Stimulated activated naive CD8-positive, alpha-beta T cell treated with anti-CD3 and anti-CD28 coated beads, Interleukin-15, Interleukin-2, amounts not matched to agents 100 U/mL and 50 U/mL, for 24 hours (primary cell): Measurements from ENCODE around the gene CELSR1.
A peak's percentile ranks its signal among the peaks of the same experiment; 100 is the strongest.

Experiments
- ATAC-seq: fragments of 150-1000 bp; cut with Tn5 transposase; one replicate; pipeline ENCODE4 v1.10.0; 2021
- DNase-seq: peaks from one replicate; pipeline ENCODE4 v3.0.0; 2021

The CELSR1 gene

DNA sequence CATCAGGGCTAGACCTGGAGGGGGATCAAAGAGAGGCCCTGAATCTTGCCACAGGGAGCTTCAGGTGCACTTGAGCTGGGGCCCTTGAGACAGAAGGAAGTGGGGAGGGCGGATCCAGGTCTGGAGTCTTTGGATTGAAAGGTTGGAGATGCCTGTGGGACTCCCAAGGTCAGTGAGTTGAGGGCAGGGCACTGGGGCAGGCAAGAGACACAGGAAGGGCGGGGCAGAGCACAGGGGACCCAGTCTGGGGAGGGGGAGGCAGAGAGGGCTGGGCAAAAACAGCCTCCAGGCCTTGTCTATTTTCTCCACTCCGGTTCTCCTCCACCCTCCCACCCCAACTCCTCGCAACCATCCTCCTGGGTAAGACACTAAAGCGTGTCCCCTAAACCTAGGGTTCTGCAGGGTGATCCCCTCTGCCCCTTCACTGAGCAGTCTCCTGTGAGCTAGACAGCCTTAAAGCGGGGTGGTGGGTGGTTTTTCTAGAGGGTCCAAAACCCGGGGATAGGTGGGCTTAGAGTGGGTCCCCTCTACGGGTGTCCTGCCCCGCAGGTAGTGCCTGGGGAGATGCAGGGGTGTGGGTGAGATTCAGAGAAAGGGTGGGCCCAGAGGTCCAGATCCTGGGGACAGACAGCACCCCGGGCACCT, 38.6 kb upstream of the CELSR1 start:
- DNase-seq (no peak), ATAC-seq (no peak)

DNA sequence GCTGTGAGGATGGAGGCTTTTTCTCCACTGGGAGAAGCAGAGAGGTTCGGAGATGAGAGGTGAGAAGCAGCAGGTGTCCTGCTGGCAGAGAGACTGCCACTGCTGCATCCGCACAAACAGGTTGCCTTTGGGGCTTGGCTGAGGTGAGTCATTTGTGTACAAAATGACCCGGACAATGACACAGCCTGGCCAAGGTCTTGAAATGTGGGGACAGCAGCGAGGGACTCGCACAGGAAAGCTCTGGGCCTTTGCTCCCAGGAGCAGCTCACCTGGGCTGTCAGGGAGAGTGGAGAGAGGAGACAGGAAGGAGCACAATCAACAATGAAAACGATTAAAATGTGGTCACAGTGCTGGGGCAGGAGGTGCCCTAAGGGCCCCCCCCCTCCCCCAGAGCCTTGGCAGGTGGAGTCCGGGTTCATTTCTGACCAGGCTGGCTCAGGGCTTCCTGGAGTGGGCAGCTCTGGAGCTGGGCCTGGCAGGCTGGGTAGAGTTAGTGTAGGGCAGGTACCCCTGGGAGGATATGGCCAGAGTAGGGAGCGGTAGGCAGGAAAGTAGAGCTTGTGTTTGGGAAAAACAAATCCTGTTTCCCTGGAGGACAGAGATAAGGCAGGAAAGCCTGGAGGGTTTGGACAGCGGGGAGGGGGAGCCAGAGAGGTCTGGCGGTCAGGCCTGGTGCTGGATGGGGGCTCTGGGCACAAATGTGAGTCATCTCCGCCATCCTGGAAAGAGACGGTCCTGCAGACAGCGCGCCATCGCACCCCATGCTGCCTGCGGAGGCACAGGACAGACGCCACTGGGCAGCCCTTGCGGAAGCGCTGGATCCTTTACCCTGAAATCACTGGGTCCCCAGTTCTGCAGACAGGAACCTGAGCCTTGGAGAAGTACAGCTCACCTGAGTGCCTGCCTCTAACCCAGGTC, 37.8 kb upstream of the CELSR1 start:
- DNase-seq (no peak), ATAC-seq (no peak)

GRCh38 chr22:46574438-46574992, 37.1 kb upstream of the CELSR1 start:
- DNase-seq: no peak
- ATAC-seq: no peak

DNA sequence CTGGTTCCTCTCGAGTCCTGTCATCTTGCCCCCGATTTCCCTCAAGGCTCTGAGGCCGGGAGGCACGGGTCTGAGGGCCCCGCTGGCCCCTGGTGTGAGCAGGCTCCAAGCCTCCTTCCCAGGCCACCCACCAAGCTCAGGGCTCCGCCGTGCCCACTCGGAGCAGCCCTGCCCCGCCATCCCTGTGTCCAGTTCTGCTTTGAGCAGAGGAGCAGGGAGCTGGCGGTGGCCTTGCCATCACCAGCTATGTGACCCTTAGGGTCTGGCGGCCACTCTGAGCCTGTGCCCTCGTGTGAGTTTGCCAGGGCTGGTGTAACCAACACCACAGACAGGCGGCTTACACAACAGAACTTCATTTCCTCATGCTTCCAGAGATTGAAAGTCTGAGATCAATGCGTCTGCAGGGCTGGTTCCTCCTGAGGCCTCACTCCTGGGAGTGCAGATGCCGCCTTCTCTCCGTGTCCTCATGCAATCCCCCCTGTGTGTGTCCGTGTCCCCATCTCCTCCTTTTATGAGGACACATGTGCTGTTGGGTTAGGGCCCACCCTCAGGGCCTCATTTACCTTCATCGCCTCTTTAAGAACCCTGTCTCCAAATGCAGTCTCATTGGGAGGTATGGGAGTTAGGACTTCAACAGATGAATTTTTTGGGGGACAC, 36.5 kb upstream of the CELSR1 start:
- ATAC-seq: no peak
- DNase-seq: no peak

DNA sequence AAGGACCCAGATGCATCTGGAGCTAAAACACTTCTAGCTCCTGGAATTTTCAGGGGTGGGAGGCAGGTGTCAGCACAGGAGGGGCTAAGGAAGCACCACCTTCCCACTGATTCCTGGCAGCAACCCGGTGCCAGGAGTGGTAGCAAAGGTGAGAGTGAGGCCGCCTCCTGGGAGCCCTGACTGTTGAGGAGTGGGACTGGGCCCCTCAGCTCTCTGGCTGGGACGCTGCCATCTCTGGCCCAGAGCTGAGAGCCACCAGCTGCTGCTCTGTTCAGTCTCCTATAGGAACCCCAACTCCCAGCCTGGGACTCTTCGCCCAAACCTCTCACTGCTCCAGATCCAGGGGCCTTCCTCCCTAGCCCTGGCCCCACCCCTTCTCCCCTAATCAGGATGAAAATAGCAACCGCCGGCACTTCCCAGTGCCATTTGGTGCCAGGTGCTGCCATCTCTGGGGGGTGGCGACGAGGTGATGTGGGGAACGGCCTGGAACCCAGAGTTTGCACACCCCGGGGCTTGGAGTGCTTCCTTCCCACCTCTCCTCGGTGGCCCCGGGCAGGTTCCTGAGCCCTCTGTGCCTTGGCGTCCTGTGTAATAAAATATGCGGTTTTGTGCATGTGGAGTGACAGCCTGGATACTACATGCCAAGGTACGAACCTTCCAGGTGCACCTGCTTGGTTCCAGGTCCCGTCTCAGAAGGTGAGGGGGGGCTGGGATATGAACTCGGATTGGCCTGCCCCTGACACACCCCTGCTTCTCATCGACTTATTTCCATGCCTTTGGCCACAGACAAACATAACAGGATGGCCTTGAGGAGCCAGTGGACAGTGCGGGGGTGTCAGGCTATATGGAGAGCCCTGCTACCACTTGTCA, 35.7 kb upstream of the CELSR1 start:
- no peak for ATAC-seq
- no peak for DNase-seq

- ATAC-seq: no peak
- DNase-seq: no peak
These were observed 34.3 kb upstream of the CELSR1 start for GRCh38 chr22:46571642-46572250.

GRCh38 chr22:46569848-46570695, 32.7 kb upstream of the CELSR1 start:
- ATAC-seq: no peak
- no peak for DNase-seq

GRCh38 chr22:46569055-46569847, 31.8 kb upstream of the CELSR1 start:
- no peak for ATAC-seq
- no peak for DNase-seq

DNA sequence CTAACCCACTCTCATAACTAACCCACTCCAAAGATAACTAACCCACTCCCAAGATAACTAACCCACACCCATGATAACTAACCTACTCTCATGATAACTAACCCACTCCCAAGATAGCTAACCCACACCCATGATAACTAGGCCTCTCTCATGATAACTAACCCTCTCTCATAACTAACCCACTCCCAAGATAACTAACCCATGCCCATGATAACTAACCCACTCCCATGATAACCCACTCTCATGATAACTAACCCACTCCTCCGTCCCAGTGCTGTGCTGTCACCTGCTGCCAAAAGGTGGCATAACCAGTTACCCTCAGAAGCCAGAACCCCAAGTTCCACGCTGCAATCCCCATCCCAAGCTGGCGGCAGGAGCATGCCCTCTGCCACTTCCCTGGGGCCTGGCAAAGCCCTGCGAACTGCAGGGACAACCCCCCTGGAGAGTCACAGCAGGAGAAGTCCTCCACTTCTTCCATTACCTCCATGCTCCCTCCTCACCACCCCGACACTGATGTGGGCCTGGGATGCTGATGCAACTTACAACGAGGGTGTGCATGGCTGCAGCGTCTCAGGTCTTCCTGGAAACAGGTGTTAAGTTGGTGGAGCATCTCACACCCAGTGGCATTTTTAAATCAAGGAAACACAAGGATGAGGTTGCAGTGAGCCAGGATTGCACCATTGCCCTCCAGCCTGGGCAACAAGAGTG, 30.8 kb upstream of the CELSR1 start:
- DNase-seq (no peak), ATAC-seq (no peak)

DNA sequence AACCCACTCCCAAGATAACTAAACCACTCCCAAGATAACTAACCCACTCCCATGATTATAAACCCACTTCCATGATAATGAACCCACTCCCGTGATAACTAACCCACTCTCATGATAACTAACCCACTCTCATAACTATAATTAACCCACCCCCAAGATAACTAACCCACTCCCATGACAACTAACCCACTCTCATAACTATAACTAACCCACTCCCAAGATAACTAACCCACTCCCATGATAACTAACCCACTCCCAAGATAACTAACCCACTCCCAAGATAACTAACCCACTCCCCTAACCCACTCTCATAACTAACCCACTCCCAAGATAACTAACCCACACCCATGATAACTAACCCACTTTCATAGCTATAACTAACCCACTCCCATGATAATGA, 30.1 kb upstream of the CELSR1 start:
- DNase-seq: no peak
- ATAC-seq: no peak

GRCh38 chr22:46564084-46564714, 26.8 kb upstream of the CELSR1 start:
- DNase-seq (no peak), ATAC-seq (no peak)

- ATAC-seq (peak; percentile 90), DNase-seq (peak; percentile 90)
These were observed 26.1 kb upstream of the CELSR1 start for GRCh38 chr22:46563381-46564083.

- peak; percentile 33 for ATAC-seq
- DNase-seq: peak; percentile 31
These were observed 24.1 kb upstream of the CELSR1 start for GRCh38 chr22:46561435-46561905.

DNA sequence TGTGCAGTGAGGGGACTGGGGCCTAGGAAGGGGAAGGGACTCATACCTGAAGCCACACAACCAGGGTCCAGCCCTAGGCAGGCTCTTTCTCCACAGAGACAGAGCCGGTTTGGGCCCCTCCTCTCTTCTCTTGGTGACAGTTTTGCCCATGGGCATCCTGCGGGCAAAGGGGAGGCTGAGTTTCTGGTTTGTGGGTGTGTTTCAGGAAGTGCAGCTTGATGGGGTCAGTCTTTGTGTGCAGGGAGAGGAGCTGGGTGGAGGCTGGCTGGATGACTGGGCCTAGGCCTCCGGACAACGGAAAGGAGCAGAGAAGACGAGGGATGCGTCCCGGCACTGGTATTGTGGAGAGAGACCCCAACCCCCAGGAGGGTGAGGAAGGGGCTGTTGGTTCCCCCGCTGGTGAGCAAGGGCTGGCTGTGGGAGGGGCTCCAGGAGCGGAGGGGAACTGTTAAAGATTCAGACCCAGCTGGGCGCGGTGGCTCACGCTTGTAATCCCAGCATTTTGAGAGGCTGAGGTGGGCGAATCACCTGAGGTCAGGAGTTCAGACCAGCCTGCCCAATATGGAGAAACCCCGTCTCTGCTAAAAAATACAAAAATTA, 23.4 kb upstream of the CELSR1 start:
- ATAC-seq (no peak), DNase-seq (no peak)

DNA sequence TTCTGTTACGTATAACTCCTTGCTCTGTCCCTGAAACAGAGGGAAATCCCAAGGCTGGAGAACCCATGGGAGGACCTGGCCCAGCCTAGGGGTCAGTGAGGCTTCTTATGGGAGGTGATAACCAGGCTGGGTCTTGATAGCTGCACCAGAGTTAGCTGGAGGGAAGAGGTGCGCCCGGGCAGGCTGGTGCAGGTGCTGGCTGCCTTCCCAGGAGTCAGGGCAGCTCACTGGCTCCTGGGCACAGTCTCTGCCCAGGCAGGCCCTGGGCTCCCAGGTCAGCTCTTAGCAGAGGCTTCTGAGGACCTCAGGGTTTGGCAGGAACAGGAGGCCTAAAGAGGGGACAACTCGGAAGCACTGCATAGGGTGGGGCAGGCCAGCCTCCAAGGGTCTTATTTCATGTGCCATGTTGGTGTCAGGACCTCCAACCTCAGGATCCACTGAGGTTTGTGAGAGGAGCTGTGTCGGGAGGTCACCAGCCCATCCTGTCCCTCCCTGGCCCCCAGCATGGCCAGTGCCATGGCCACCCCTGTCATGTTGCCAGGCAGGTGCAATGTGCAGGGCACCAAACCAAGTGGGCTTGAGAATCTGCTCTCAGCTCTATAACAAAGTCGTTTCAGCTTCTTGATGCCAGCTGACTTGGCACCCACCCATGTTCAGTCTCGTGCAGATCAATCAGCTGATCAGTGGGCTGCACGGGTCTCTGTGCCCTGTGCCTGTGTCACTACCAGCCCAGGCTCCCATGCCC, 20.5 kb upstream of the CELSR1 start:
- DNase-seq: no peak
- no peak for ATAC-seq

GRCh38 chr22:46556775-46557174, 19.4 kb upstream of the CELSR1 start:
- DNase-seq: no peak
- no peak for ATAC-seq
